Measurements from ENCODE around the gene NTPCR.
"Not testable (repeated sequence)": the region's sequence is repeated elsewhere in the genome, so short reads cannot be mapped to it uniquely, and the experiment has no call there.

Gene NTPCR

DNA sequence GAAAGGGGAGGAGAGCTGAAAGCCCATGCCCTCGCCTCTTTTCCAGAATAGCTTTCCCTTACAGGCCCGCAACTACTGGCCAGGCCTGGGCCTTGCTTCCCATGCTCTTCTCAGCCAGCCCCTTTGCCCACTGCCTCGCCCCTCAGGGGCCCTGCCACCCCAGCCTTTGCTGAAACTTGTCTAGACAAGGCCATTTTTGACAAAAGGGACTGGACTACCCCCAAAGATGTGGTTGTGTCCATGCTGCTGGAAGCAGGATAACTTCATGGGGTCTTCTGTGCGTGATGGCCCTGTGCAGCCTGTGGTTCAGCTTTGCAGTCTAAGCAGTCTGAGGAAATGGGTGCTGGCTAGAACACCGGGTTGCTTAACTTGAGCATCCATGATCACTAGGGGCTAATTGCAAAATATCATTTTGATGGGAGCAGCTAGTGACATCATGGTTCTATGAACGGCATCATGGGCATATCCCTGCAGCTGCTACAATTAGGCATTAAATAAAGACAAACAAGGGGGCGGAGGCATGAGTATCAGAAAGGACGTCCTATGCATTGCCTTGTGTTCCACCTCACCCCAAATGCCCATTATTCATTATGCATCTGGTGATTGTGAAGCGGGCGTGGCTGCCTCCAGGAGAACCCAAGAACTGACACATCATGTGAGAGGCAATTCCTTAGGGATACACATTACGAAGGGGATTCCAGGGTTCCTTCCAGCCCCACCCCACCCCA, 36.8 kb downstream of the NTPCR start:
- no peak for DNase-seq

DNA sequence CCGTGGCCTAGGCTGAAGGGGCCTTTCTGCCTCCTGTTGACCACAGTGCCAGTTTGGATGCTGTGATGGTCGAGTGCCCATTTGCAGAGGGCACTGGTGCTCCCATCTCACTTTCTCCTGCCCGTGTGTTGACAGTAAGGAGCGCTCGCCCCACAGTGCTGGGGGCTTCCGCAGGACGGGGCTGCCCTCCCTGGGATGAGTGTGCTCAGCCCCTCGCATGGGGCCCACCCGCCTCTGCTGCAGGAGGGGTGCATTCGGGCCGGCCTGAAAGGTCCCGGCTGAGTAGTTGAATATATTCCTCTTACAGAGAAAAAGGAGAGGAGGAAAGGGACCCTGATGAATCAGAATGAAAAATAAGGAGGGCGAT, 37.3 kb downstream of the NTPCR start:
- DNase-seq, result no peak

DNA sequence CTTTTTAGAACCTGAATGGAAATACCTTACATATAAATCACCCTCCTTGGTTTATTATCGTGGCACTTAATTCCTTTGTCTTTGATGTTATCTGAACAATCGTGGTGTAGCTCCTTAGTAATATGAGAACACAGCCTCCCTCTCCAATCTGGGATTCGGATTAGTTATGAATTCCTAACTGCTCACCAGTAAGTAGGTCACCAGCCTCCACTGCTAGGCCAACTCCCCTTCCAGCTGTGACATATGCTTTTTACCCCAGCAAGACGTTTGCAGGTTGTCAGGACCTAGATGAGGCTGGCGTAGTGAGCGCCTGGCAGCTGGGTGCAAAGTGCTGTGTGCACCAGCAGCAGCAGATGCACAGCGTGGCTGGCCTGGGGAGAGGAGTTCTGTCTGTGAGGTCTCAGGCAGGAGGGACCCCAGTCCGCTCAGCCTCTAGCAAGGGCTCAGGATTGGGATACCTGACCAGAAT, 38.2 kb downstream of the NTPCR start:
- DNase-seq, result no peak

DNA sequence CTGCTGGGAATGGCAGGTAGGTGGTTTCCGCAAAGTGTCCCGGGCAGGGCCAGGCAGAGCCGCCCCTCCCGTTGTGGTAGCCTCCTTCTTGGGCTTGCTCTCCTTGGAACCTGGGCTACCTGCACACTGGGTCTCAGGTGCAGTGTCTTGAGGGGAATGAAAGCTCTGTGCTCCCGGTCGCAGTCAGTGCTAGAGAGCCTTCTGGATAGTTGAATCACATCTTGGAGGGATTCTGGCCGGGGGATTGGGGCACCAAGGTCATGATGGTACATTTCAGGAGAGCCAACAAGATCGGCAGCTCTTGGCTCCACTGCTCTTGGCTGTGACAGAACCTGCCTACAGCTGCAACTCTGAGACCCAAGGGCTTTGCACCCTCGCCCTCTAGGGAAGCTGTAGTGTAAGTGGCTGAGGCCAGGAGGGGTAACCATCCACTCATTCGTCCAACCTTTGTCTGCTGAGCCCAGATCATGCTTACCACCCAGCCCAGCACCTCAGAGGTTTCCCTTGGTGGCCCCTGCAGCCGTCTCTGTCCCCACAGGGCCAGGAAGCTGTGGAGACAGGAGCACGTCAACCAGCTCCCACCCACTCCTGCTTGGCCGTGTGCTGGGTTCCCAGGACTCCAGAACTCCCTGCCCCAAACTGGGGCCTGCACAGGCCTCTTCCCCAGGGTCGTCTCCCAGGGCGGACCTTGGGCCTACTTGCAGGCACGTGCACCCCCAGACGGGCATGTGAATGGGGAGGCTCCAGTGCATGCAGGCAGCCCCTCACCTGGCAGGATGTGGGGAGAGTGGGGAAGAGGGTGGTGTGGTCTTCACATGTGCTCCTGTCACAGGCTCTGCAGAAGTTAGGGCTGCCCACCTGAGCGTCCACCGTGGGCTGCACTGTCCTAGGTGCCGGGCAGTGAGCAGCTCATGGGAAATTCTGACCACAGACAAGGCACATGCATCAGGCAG, 40.0 kb downstream of the NTPCR start:
- DNase-seq, result no peak

DNA sequence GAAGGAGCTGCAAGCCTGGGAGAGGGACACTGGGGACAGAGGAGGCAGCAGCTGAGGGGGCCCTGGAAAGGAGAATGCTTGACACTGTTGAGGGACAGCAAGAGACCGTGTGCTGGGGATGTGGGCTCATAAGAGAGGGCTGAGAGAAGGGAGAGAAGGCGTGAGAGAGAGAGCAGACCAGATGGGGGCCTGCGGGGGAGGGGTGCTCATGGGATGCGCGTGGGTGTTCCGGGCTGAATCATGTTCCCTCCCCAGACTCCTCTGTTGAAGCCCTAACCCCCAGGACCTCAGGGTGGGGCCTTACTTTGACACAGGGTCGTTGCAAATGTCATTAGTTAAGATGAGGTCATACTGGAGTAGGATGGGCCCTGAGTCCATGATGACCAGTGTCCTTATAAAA, 40.8 kb downstream of the NTPCR start:
- DNase-seq, result no peak

DNA sequence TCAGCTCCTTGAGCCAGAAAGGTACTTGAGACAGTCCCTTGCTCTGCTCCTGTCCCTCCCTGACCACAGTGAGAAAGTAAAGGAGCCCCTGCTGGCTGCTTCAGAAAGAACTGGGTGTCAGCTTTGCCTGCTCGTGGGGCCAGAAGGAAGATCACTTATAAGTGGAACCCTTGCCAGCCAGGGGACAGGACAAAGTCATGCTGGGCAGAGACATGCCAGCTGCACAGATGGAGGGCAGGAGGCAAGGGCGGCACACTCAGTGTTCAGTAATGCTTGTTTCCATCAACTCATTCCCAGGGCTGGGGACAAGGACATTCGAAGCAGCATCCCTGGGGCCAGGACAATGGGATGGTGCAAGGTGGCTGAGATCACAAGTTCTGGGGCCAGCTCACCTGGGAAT, 41.8 kb downstream of the NTPCR start:
- DNase-seq, result no peak

DNA sequence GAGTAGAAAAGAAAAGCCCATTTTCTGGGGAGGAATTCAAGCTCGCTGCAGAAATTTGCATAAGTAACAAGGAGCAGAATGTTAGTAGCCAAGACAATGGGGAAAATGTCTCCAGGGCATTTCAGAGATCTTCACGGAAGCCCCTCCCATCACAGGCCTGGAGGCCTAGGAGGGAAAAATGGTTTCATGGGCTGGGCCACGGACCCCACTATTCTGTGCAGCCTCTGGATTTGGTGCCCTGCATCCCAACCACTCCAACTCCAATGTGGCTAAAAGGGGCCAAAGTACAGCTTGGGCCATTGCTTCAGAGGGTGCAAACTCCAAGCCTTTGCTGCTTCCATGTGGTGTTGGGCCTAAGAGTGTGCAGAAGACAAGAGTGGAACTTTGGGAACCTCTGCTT, 43.1 kb downstream of the NTPCR start:
- DNase-seq, result no peak

DNA sequence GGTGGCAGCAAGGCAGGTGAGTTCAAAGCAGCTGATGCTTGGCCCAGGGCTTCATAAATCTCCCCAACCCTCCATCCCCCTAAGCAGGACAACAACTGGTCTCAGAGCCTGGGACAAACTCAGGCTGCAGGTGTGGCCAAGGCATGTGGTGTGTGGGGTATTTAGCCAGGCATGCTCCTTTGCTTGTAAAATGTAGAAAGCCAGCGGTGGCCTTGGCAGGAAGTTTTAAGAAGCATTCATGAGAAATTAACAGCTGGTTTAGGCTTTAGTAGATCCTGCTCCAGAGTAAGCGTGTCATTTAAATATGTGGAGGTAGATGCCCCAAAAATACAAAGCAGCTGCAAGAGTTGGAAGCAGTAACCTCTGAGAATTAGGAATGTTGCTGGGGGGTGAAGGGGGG, 44.8 kb downstream of the NTPCR start:
- no peak for DNase-seq

DNA sequence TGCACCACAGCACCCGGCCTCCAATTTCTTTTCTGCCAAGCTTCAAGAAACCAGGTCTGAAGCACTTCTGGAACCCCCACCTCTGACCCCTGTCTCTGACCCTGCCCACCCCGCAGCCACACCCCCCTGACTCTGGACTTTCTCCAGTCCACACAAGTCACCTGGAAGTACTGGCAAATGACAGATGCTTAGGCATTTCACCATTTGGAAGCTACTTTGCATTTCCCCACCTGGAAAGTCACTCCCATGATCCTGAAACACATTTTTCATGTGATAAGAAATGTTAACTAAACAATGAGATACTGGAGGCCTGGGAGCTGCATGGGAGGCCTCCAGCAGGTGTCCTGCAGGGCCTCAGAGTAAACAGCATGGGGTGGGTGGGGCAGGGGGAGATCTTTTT, 45.7 kb downstream of the NTPCR start:
- no peak for DNase-seq

DNA sequence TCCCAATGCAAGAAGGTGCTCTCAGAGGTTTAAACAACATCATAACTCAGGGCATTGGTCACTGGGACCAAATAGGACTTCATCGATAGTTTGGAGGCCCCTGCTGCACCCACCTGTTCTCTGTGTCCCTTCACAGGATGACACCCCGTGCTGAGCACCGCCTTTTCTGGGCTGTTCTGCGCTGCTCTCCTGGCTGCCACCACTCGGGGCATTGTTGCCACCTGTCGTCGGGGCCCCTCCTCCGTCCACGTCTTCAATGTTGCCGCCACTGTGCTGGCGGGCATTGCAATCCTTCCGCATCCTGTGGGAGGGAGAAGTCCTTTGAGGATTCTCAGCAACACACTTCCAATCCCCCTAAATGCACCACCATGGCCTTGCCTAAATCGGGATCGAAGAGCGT, 47.7 kb downstream of the NTPCR start:
- no peak for DNase-seq

DNA sequence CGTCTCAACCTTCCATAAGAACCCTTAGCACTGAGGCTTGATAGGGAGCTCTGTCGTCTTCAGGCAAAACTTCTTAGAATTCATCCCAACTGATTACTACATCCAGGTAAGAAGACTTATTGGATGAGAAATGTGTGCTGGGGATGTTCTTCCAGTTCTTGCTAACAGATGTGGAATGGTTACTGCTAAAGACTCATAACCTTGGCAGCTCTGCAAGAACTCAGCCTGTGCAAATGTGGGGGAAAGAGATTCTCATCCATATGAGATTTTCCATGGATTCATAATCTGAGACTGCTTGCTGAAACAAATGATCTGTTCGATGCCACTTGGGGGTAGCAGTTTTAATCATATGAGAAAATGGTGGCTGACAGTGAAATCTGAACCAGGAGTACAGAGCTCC, 48.2 kb downstream of the NTPCR start:
- no peak for DNase-seq

DNA sequence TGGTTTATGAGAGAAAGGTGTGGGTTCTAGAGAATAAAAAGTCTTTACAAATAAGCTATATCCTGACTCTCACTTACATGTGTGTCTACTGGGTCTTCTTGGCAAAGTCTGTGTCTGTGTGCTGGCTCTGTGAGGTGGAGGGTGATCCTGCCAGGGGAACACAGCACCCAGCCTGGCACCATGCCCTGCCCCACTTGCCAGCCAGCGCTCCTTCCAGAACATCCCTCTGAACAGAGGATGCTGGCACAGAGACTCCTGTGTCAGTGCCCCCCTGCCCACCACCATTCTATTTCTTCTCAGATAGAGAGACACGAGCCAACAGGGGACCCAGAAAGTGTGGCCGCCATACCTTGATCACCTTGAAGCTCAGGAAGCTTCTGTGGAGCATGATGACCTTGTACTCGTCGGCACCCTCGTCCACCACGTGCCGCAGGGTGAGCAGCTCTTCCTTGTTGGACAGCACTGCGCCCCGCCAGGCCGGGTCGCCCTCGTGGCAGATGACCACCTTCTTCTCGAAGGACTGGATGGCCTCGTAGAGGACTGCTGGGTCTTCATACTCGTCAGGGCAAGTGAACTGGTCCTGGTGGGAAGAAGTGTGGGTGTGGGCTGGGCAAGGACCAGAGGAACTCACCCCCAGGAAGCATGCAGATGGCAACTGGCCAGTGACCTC, 49.7 kb downstream of the NTPCR start:
- DNase-seq, result no peak

DNA sequence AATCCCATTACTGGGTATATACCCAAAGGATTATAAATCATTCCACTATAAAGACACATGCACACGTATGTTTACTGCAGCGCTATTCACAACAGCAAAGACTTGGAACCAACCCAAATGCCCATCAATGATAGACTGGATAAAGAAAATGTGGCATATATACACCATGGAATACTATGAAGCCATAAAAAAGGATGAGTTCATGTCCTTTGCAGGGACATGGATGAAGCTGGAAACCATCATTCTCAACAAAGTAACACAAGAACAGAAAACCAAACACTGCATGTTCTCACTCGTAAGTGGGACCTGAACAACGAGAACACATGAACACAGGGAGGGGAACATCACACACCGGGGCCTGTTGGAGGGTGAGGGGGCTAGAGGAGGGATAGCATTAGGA, 53.2 kb downstream of the NTPCR start:
- not testable (repeated sequence) for DNase-seq

DNA sequence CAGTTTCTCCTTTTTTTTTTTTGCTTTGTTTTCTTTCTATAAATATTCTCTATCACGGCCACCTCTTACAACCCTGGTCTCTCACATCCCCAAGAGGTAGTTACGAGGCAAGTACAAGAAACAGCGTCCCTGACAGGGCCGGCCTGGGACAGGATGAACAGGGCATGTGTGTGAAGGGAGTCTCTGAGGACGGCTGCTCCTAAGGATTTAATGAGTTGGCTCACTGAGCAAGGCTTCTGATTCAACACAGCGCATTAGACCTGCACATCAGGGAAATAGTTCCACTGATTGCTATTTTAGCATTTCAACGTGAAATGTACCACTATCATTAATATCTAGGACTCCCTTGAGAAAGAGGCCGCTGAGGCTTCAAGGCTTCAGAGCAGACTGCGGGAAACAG, 54.0 kb downstream of the NTPCR start:
- no peak for DNase-seq

DNA sequence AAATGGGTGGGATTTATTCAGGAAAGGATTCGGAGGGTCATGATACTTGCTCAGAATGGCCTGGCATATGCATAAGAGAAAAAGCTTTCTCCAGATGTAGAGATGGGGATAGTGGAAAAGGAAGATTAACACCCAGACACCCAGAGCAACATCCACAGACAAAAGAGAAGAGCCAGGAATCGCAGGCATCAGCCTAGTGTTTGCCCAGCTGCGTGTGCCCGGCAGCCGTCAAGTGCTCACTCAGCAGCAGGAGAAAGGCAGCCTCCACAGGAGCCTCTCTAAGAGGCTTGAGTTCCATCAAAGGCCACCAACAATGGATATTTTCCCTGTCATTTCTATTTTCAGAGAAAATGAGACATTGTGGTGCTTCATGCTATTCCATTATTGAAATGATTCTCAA, 54.7 kb downstream of the NTPCR start:
- DNase-seq, result no peak

DNA sequence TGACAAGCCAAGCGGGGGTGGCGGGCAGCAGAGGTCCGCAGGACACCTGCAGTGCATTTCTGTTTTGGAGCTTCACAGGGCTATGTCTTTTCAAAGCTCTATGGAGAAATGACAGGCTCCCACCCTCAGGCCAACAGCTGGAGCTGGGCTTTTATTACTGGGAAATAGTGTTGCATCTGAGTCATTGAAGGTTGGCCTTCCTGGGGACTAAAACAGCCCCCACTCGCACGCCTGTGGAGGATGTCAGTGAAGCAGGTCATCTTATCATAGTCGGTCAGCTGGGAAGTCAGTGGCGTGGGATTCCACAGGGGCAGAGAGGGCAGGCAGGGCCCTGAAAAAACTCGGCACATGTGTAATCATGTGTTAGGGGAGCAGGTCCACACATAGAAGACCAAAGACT, 55.3 kb downstream of the NTPCR start:
- DNase-seq, result no peak

DNA sequence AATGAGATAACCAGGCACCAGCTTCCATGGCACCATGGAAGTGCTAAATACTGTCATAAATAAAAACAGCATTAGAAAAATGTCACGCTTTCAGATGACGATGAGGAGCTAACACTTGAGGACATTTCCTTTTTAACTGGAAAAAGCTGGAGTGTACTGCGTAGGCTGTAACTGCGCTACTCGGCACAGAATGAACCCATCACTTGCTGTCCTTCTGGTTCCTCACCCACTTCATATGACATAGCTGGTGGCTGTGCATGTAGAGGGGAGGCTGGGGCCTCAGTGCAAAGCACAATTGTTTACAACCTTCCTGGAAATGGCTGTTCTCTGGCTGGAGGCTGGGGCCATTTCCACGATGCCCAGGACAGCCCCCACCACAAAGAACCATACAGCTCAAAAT, 55.7 kb downstream of the NTPCR start:
- DNase-seq, result no peak

DNA sequence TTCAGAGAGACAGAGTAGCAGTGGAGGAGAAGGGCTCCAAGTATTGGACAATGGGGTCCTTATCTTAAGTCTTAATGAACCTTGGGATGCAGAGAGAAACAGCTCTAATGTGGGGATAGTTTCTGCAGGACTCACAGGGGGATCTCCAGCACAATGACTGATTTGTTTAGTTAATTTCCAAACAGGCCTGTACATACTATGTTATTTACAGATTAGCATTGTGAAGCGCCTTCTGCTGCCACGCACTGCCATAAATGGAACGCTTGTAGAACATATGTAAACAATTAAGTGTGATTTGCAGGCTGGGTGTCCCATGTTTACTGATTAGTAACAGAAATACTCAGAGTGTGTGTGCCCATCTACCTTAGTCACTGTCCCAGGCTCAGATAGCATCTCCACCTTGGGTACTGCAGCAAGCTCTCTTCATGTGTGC, 56.1 kb downstream of the NTPCR start:
- DNase-seq, result no peak

DNA sequence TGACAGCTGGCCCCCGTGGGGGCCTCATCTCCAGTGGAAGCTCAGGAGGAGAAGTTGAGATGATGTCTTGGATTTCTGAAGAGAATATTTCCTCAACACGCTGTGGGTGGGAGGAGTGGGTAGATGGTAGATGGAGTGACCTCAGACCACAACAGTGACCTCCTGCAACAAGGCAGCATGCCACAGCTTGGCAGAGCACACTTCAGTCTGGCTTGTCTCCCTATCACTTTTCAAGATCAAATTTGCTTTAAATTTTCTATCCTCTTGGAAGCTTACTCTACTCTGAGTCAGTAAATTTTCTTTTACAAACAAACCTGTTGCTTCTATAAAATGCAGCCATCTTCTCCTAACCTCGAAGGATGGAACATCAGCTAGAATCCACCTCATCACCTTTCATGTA, 59.7 kb downstream of the NTPCR start:
- DNase-seq, result no peak

DNA sequence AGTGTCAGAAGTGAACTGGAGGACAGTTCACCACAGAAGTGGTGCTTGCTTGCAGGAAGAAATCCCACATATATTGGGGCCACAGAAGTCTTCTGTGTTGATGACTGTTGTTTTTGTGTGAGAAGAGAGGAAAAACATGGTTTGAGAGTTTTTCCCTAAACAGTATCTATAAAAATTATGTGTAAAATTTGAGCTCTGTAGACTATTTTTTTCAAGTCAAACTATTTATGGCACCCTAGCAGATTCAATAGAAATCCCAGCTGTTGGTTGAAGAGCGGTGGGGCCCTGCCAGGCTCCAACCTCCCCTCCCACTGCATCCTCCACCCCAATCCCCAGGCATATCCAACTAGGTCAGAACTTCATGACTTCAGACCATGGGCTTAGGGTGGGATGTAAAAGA, 61.6 kb downstream of the NTPCR start:
- no peak for DNase-seq

DNA sequence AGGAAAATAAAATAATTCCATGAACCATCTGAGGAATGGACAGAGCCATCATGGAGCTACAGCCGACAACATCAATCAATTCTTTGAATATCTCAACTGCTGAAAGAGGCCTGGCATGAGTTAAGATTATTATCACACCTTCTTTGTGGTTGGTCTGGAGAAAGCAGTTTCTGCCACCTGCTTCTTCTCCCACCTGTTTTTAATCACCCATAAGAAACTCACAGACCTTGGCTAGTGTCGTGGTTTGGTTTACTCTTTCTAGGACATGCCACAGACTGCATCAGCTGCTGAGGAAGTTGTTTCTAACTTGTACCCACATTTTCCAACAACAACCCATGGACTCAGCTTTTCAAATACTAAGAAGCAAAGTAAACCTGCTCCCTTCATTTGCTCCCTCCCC, 65.6 kb downstream of the NTPCR start:
- DNase-seq, result no peak

DNA sequence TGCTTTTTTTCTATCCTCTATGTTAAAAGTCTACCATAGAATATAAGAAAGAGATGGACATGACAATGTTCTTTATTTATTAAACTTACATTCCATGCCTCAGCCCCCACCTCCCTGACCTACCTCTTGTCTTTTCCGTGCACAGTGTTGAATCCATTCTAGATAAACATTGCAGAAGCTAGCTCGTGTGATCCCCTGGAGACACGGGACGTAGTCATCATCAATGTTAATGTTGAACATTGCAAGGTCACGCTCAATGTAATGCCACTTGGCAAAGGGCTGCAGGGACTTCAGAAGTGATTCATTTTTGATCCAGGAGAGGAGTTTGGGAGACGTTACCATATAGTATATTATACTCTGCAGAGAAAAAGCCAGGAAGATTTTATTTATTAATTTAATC, 66.4 kb downstream of the NTPCR start:
- DNase-seq, result no peak

DNA sequence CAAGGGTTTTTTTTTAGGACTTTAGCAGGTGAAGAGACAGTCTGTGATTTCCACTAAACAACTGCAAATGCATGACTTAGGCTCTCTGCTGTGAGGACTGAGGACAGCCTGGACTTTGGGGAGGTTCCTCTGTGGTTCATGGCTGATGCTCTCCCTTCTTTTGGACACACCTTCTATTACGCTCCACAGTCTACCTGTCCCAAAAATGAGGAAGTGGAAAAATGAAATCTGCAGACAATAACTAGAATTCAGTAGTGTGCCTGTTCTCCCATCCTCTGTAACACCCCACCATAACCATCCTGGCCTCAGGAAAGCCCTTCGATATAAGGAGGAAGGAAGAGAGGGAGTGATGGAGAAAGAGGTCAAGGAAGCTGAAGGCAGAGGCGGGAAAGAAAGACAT, 68.7 kb downstream of the NTPCR start:
- DNase-seq, result no peak

All from activated CD4-positive, CD25-positive, alpha-beta regulatory T cell (primary cell).